Mesothelial cell of epicardium (in vitro differentiated cells): ENCODE results near the gene CXCL17. TPM values are rescaled to one million over a fixed set of nuclear protein-coding genes. Genes with fewer than 3 reads are reported as not detected.

Experiments
- DNase-seq, 2 experiments: peaks; one replicate each; pipeline ENCODE4 v3.0.0; 2021; ENCODE audit warnings: low spot score in 2 of 2; ENCODE audit not compliant: unreplicated experiment in 2 of 2
- H3K27ac Mint-ChIP-seq: 2 replicates; pipeline ENCODE4 v1.8.0; 2021; ENCODE audit warnings: mixed read lengths
- H3K27me3 Mint-ChIP-seq: 2 replicates; pipeline ENCODE4 v1.8.0; 2021; ENCODE audit warnings: low read depth, mixed read lengths
- H3K36me3 Mint-ChIP-seq: 2 replicates; pipeline ENCODE4 v1.8.0; 2021; ENCODE audit warnings: mixed read lengths
- H3K4me1 Mint-ChIP-seq: 2 replicates; pipeline ENCODE4 v1.8.0; 2021; ENCODE audit warnings: mixed read lengths
- H3K4me3 Mint-ChIP-seq: 2 replicates; pipeline ENCODE4 v1.8.0; 2021; ENCODE audit warnings: mild to moderate bottlenecking, moderate library complexity, mixed read lengths
- H3K9me3 Mint-ChIP-seq: 2 replicates; pipeline ENCODE4 v1.8.0; 2021; ENCODE audit warnings: mixed read lengths
- CTCF ChIP-seq: fragments of 200-600 bp; sonication (generic); IDR thresholded peaks from one replicate; pipeline ENCODE4 v1.5.0; 2021; ENCODE audit warnings: antibody characterized with exemption; ENCODE audit not compliant: unreplicated experiment
- total RNA-seq: library from RNA; stranded (reverse); gene quantifications from 3 replicates; pipeline ENCODE4 v1.2.1, GENCODE V29; 2021

The CXCL17 gene
- total RNA-seq, 1 donor from 2014 or later = not detected

- Mint-ChIP-seq H3K27ac (peak overlapping the region; percentile 15), H3K27me3 (peaks cover under 1% of the 10 kb centered on the region), H3K9me3 (no peaks in the 10 kb centered on the region), H3K4me1 (peaks cover 8% of the 10 kb centered on the region), H3K36me3 (no peaks in the 10 kb centered on the region), H3K4me3 (no peak overlapping the region)
- no peak for DNase-seq
- TF ChIP-seq CTCF = no peak
Measured at GRCh38 chr19:42480335-42481095, 37.8 kb upstream of the CXCL17 start.

GRCh38 chr19:42479736-42480135 lies 37.0 kb upstream of the CXCL17 start:
- Mint-ChIP-seq H3K4me3 (no peak overlapping the region), H3K27ac (no peak overlapping the region), H3K27me3 (peaks cover 6% of the 10 kb centered on the region), H3K9me3 (no peaks in the 10 kb centered on the region), H3K36me3 (no peaks in the 10 kb centered on the region), H3K4me1 (peaks cover 5% of the 10 kb centered on the region)
- no peak for TF ChIP-seq CTCF
- DNase-seq = no peak

GRCh38 chr19:42478765-42479311 lies 36.1 kb upstream of the CXCL17 start:
- Mint-ChIP-seq H3K9me3 (no peaks in the 10 kb centered on the region), H3K4me1 (peaks cover 5% of the 10 kb centered on the region), H3K27me3 (peaks cover 8% of the 10 kb centered on the region), H3K27ac (no peak overlapping the region), H3K4me3 (no peak overlapping the region), H3K36me3 (no peaks in the 10 kb centered on the region)
- no peak for TF ChIP-seq CTCF
- DNase-seq = no peak

- H3K27me3 Mint-ChIP-seq = peaks cover 14% of the 10 kb centered on the region
- DNase-seq = no peak
- no peak for TF ChIP-seq CTCF
- peaks cover 7% of the 10 kb centered on the region for H3K4me1 Mint-ChIP-seq
- H3K36me3 Mint-ChIP-seq = no peaks in the 10 kb centered on the region
- H3K9me3 Mint-ChIP-seq = no peaks in the 10 kb centered on the region
- H3K27ac Mint-ChIP-seq = no peak overlapping the region
- H3K4me3 Mint-ChIP-seq = no peak overlapping the region
Measured at GRCh38 chr19:42477933-42478332, 35.2 kb upstream of the CXCL17 start.

GRCh38 chr19:42477117-42477516 lies 34.4 kb upstream of the CXCL17 start:
- no peak for TF ChIP-seq CTCF
- no peaks in the 10 kb centered on the region for H3K36me3 Mint-ChIP-seq
- no peak overlapping the region for H3K27ac Mint-ChIP-seq
- H3K9me3 Mint-ChIP-seq = no peaks in the 10 kb centered on the region
- H3K4me1 Mint-ChIP-seq = peaks cover 7% of the 10 kb centered on the region
- no peak overlapping the region for H3K4me3 Mint-ChIP-seq
- H3K27me3 Mint-ChIP-seq = peaks cover 19% of the 10 kb centered on the region
- DNase-seq = no peak
